GM08714 (cell line): ENCODE results near the gene FBRS.
"Not testable (repeated sequence)": the region's sequence is repeated elsewhere in the genome, so short reads cannot be mapped to it uniquely, and the experiment has no call there.

Experiments
- H3K4me3 ChIP-seq: fragments of 200-500 bp; sonication (Bioruptor generic); 2 replicates; pipeline ENCODE4 v1.5.1; 2014; ENCODE audit warnings: mild to moderate bottlenecking, low read length, inconsistent platforms
- ZNF274 ChIP-seq: IDR thresholded peaks from 2 replicates; pipeline ENCODE4 v1.6.1; 2012; ENCODE audit warnings: mild to moderate bottlenecking, low read depth, low read length

The FBRS gene

DNA sequence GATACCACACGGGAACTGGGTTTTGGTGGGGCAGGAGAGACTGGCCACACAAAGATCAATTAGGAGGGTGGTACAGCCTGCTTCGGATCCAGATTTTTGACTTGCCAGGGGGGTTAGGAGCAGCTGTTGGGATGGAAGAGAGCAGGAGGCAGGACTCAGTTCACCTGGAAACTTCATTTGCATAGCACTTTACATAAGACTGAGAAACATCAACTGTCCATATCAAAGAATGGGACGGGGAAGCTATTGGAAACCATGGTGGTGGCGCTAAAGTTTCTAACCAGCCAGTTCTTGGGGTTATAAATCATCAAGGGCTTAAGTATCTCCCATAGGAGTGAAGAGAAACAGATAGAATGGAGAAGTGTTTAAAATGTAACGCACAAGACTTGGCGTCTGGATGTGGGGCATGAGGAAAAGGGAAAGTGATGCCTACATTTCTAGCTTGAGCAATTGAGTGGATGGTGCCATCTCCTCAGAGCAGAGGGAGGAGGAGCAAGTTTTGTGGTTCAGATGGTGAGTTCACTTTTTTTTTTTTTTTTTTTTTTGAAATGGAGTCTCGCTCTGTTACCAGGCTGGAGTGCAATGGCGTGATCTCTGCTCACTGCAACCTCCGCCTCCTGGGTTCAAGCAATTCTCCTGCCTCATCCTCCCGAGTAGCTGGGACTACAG, 34.3 kb downstream of the FBRS start:
- H3K4me3 ChIP-seq = no peak overlapping the region
- TF ChIP-seq ZNF274 = no peak

GRCh38 chr16:30694926-30695693, 36.9 kb downstream of the FBRS start:
- H3K4me3 ChIP-seq = no peak overlapping the region
- no peak for TF ChIP-seq ZNF274

DNA sequence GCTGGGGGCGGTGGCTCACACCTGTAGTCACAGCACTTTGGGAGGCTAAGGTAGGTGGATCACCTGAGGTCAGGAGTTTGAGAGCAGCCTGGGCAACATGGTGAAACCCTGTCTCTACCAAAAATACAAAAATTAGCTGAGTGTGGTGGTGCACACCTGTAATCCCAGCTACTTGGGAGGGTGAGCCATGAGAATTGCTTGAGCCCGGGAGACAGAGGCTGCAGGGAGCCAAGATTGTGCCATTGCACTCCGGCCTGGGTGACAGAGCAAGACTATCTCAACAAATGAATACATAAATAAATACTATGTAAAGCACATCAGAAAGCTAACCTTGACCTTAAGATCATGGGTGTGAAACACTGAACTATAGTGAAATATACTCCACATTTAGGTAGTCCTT, 38.4 kb downstream of the FBRS start:
- H3K4me3 ChIP-seq = not testable (repeated sequence)

GRCh38 chr16:30697264-30698138, 39.3 kb downstream of the FBRS start:
- no peak for TF ChIP-seq ZNF274
- peak overlapping the region; percentile 74 for H3K4me3 ChIP-seq

DNA sequence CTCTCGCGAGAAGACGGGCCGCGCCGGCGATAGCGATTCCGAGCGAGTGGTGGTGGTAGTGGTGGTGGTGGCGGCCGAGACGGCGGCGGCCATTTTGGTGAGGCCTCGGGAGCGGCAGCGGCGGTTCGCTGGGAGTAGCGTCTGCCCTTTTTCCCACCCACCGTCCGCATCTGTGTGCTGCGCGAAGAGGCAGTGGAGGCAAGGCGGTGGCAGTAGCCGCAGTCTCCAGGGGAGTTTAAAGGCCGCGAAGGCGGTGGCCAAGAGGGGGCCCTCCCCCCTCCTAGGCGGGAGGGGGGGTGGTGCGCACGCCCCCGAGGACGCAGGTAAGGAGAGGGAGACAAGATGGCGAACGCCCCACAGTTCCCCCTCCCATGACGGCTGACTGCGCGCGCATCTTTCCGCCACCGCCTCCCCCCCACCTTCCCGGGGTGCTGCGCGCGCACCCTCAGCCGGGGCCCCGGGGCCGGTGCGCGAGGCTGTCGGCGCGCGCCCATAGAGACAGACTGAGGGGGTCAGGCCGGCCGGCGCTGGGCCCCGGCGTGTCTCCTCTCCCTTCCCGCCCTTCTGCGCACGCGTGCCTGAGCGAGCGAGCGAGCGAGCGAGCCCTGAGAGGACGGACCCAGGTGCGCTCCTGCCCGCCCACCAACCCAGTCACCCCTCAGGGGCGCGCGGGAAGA, 40.0 kb downstream of the FBRS start:
- TF ChIP-seq ZNF274 = no peak
- peak overlapping the region; percentile 74 for H3K4me3 ChIP-seq

- no peak for TF ChIP-seq ZNF274
- peak within 1 kb of the TSS; percentile 74 for H3K4me3 ChIP-seq
These were observed 40.8 kb downstream of the FBRS start, which contains the start of gene SRCAP for GRCh38 chr16:30698816-30699614. Gene SRCAP (plus strand): TSS chr16:30699171. CDS start chr16:30700825, 1,654 bp downstream.

DNA sequence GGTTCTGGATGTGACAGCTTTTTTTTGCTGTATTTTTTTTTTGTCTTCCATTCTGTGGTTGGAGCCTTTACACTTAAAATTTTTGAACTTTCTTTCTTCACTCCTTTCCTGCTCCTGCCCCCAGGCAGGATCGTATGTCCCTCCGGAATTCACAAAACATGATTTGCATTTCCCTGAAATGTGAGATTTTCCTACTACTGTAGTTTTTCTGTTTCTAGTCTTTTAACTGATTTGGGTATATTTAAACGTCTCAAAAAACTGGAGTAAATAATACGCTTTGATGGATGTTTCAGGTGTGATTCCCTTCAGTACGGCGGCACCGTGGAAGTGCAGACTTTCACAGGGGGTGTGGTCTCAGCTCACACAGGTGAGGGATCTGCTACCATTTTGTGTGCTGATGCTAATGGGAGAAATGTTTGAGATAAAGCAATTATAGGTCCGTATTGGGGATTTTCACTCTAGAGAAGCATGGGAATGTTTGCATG, 41.4 kb downstream of the FBRS start:
- no peak for TF ChIP-seq ZNF274
- H3K4me3 ChIP-seq = peak overlapping the region; percentile 74

DNA sequence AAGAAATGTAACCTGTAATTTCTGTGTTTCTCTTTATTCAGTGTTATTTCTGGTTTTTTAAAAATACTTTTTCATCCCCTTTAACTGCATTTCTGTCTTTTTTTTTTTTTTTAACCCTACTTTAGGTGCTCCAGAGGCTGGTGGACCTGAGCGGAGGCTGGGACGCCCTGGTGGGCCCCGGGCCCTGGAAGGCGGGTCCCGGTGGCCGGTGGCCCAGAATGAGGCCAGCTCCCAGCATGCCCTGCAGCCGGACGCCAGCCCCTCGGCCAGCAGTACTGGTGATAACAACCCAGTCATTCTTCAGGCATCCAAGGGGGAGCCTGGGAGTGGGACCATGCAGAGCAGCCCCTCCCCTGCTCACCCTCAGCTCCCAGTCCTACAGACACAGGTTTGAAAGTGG, 42.3 kb downstream of the FBRS start:
- TF ChIP-seq ZNF274 = no peak
- H3K4me3 ChIP-seq = no peak overlapping the region; the same call in 1 of the 2 replicates

- H3K4me3 ChIP-seq = no peak overlapping the region
- no peak for TF ChIP-seq ZNF274
These were observed 42.7 kb downstream of the FBRS start for GRCh38 chr16:30700971-30701370.

GRCh38 chr16:30703071-30703470, 44.8 kb downstream of the FBRS start:
- H3K4me3 ChIP-seq = not testable (repeated sequence)

GRCh38 chr16:30703971-30704370, 45.7 kb downstream of the FBRS start:
- no peak overlapping the region for H3K4me3 ChIP-seq
- TF ChIP-seq ZNF274 = no peak

DNA sequence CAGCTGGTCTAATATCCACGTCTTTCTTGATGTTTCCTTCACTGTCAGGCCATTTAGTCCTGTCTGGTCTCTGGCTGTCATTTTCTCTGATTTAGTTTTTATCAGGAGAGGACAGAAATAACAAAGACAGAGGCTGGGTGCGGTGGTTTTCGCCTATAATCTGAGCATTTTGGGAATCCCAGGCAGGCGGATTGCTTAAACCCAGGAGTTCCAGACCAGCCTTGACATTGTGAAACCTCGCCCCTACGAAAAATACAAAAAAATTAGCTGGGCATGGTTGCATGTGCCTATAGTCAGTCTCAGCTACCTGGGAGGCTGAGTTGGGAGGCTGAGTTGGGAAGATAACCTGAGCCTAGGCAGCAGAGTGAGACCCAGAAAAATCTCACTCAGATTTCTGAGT, 47.8 kb downstream of the FBRS start:
- no peak for TF ChIP-seq ZNF274
- H3K4me3 ChIP-seq = no peak overlapping the region

DNA sequence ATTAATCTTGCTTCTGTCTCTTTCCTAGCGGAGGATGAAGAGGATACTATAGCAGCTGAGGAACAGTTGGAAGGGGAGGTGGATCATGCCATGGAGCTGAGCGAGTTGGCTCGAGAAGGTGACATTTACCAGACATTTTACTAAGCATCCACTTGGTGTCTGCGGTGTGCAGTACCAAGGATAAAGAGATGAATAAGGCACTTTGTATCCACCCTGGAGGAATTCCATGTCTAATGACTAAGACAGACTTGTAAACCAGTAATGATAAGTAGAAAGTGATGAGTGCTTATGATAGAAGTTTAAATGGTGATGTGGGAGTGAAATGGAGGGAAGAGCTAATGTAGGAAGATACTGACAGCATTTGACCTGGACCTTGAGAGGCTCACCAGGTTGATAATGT, 52.7 kb downstream of the FBRS start:
- H3K4me3 ChIP-seq = no peak overlapping the region
- TF ChIP-seq ZNF274 = no peak
